ENCODE data around the gene TM4SF4. TPM values are rescaled to one million over a fixed set of nuclear protein-coding genes. Genes with fewer than 3 reads are reported as not detected.

The TM4SF4 gene
- polyA plus RNA-seq, 4 donors, result 1.1 to 3.5 (median 2.3) TPM

GRCh38 chr3:149454746-149455145, 19.8 kb upstream of the TM4SF4 start:
- no peak for DNase-seq (ENCODE audit: low read depth in 4 of 4, low spot score in 3 of 4)

- DNase-seq (ENCODE audit: low read depth in 4 of 4, low spot score in 3 of 4), result no peak
Measured at GRCh38 chr3:149455366-149455765, 19.1 kb upstream of the TM4SF4 start.

- DNase-seq (ENCODE audit: low read depth in 4 of 4, low spot score in 3 of 4), result no peak
Measured at GRCh38 chr3:149455989-149456388, 18.5 kb upstream of the TM4SF4 start.

- no peak for DNase-seq (ENCODE audit: low read depth in 4 of 4, low spot score in 3 of 4)
Measured at GRCh38 chr3:149459491-149460059, 14.9 kb upstream of the TM4SF4 start.

- DNase-seq (ENCODE audit: low read depth in 4 of 4, low spot score in 3 of 4), result no peak
Measured at GRCh38 chr3:149460117-149460516, 14.4 kb upstream of the TM4SF4 start.

GRCh38 chr3:149462051-149462450, 12.4 kb upstream of the TM4SF4 start:
- DNase-seq (ENCODE audit: low read depth in 4 of 4, low spot score in 3 of 4), result no peak

- no peak for DNase-seq (ENCODE audit: low read depth in 4 of 4, low spot score in 3 of 4)
Measured at GRCh38 chr3:149462581-149463011, 11.9 kb upstream of the TM4SF4 start.

- DNase-seq (ENCODE audit: low read depth in 4 of 4, low spot score in 3 of 4), result no peak
Measured at GRCh38 chr3:149463921-149464320, 10.6 kb upstream of the TM4SF4 start.

- DNase-seq (ENCODE audit: low read depth in 4 of 4, low spot score in 3 of 4), result no peak
Measured at GRCh38 chr3:149464542-149465328, 9.8 kb upstream of the TM4SF4 start.

GRCh38 chr3:149465351-149465883, 9.1 kb upstream of the TM4SF4 start:
- DNase-seq (ENCODE audit: low read depth in 4 of 4, low spot score in 3 of 4), result no peak

GRCh38 chr3:149466192-149466591, 8.3 kb upstream of the TM4SF4 start:
- DNase-seq (ENCODE audit: low read depth in 4 of 4, low spot score in 3 of 4), result no peak

GRCh38 chr3:149468504-149469212, 5.8 kb upstream of the TM4SF4 start:
- DNase-seq (ENCODE audit: low read depth in 4 of 4, low spot score in 3 of 4), result no peak

- no peak for DNase-seq (ENCODE audit: low read depth in 4 of 4, low spot score in 3 of 4)
Measured at GRCh38 chr3:149470381-149470780, 4.1 kb upstream of the TM4SF4 start.

GRCh38 chr3:149472030-149472797, 2.3 kb upstream of the TM4SF4 start:
- DNase-seq (ENCODE audit: low read depth in 4 of 4, low spot score in 3 of 4), result peak in 1 of 4 donors; percentile 50

GRCh38 chr3:149473357-149474249, 894 bp upstream of the TM4SF4 start:
- DNase-seq (ENCODE audit: low read depth in 4 of 4, low spot score in 3 of 4), result no peak

- no peak for DNase-seq (ENCODE audit: low read depth in 4 of 4, low spot score in 3 of 4)
Measured at GRCh38 chr3:149475451-149476060, 1.1 kb downstream of the TM4SF4 start.

- no peak for DNase-seq (ENCODE audit: low read depth in 4 of 4, low spot score in 3 of 4)
Measured at GRCh38 chr3:149476225-149476624, 1.7 kb downstream of the TM4SF4 start.

- peak in 1 of 4 donors; percentile 27 for DNase-seq (ENCODE audit: low read depth in 4 of 4, low spot score in 3 of 4)
Measured at GRCh38 chr3:149479621-149480325, 5.3 kb downstream of the TM4SF4 start.
